ENCODE data around the gene SEMA4D.

The SEMA4D gene

GRCh38 chr9:89488936-89489335, 9.0 kb downstream of the SEMA4D start:
- no peaks in the 10 kb centered on the region for H3K36me3 ChIP-seq (replicated peaks)
- in situ Hi-C loops (cut with HindIII; ENCODE audit: low pct_ligation_motif_present, low sequenced_read_pairs) = no loop called here
- DNase-seq = no peak
- H3K27me3 ChIP-seq (replicated peaks) = no peaks in the 10 kb centered on the region
- H3K4me3 ChIP-seq (ENCODE audit: low read depth, low read length) = no peak overlapping the region
- TF ChIP-seq CTCF (IDR thresholded peaks at IDR 0.05; ENCODE audit: low read depth, low read length, missing control alignments) = no peak
- no peak overlapping the region for H3K27ac ChIP-seq

- Histone ChIP-seq H3K27me3 (replicated peaks) (no peaks in the 10 kb centered on the region), H3K4me3 (ENCODE audit: low read depth, low read length) (no peak overlapping the region), H3K36me3 (replicated peaks) (no peaks in the 10 kb centered on the region), H3K27ac (no peak overlapping the region)
- TF ChIP-seq CTCF (IDR thresholded peaks at IDR 0.05; ENCODE audit: low read depth, low read length, missing control alignments) = no peak
- in situ Hi-C loops (cut with HindIII; ENCODE audit: low pct_ligation_motif_present, low sequenced_read_pairs) = no loop called here
- no peak for DNase-seq
Observed at GRCh38 chr9:89488131-89488530, 9.8 kb downstream of the SEMA4D start.

DNA sequence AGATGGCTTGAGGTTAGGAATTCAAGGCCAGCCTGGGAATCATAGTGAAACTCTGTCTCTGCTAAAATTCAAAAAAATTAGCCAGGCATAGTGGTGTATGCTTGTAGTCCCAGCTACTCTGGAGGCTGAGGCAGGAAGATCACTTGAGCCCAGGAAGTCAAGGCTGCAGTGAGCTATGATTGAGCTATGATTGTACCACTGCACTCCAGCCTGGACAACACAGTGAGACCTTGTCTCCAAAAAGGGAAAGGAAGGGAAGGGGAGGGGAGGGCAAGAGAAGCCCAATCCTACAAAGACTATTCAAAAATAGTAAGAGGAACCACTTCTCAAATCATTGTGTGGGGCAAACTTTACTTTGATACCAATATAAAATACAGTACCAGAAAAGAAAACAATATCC, 11.2 kb downstream of the SEMA4D start:
- TF ChIP-seq CTCF (IDR thresholded peaks at IDR 0.05; ENCODE audit: low read depth, low read length, missing control alignments) = no peak
- in situ Hi-C loops (cut with HindIII; ENCODE audit: low pct_ligation_motif_present, low sequenced_read_pairs) = no loop called here
- no peak for DNase-seq
- no peaks in the 10 kb centered on the region for H3K36me3 ChIP-seq (replicated peaks)
- no peaks in the 10 kb centered on the region for H3K27me3 ChIP-seq (replicated peaks)
- no peak overlapping the region for H3K27ac ChIP-seq
- no peak overlapping the region for H3K4me3 ChIP-seq (ENCODE audit: low read depth, low read length)

DNA sequence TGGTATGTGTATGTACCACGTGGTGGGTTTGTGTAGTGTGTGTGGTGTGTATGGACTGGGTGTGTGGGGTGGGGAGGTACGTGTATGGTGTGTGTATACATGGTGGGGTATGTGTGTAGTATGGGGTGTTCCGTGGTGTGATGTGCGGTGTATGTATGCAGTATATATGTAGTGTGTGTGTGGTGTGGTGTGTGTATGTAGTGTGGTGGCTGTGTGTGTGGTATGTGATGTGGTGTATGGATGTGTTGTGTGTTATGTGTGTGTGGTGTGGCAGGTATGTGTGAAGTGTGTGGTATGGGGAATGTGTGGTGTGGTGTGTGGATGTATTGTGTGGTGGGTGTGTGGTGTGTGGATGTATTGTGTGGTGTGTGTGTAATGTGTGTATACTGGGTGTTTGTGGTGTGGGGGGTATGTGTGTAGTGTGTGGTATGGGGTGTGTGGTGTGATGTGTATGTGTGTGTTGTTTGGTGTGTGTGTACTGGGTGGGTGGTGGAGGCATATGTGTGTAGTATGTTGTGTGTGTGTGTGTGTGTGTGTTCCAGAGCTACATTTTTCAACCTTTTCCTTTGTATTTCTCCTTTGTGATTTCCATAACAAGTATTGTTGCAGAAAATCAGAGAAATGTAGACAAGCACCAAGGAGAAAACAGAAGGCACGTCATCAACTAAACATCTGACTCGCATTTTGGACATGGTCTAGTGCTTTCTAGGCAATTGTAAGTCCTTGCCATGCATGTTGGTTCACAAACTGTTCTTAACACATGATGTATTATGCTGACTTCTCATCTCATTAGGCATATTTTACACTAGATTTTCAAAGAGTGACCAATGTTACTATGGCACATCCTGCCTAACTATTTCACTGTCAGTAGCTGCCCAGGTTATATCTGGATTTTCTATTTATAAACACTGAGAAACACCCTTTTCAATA, 13.2 kb downstream of the SEMA4D start:
- Histone ChIP-seq H3K27ac (no peak overlapping the region), H3K4me3 (ENCODE audit: low read depth, low read length) (no peak overlapping the region), H3K27me3 (replicated peaks) (no peaks in the 10 kb centered on the region), H3K36me3 (replicated peaks) (no peaks in the 10 kb centered on the region)
- DNase-seq = no peak
- in situ Hi-C loops (cut with HindIII; ENCODE audit: low pct_ligation_motif_present, low sequenced_read_pairs) = no loop called here
- no peak for TF ChIP-seq CTCF (IDR thresholded peaks at IDR 0.05; ENCODE audit: low read depth, low read length, missing control alignments)

DNA sequence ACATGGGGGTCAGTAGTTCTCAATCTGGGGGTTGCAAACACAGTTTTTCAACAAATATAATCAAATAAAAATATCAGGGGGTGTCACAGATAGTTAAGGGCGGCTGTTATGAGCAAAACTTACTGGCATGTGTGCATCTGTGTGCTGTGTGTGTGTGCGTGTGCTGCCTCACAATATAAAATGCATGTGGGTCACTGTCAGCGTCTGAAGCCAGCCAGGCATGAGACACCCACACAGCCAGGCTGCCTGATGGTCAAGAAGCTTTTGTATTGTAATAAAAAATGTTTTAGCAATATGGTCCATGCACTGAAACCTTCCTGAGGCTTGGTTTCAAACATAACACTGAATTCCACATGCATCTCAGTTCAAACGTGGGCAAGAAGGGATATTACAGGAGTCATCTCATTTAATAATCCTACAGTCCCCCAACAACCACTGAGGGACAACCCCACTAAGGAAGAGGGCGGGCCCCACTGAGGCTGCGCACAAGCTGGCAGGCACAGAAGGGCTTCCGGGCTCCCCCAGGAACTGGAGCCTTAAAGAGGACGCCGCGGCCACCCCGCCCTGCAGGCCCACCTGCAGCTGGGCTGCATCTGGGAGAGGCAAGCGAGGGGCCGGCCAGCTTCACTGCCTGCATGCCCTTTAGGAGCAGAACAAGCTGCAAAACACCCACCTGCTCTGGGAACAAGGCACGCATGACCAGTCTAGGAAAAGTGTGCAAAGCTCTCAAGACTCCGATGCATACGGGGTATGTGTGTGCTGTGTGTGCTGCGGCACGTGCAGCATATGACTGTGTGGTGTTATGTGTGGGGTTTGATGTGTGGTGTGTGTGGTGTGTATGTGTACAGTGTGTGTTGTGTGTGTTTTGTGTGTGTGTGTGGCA, 14.1 kb downstream of the SEMA4D start:
- no peak for TF ChIP-seq CTCF (IDR thresholded peaks at IDR 0.05; ENCODE audit: low read depth, low read length, missing control alignments)
- DNase-seq = no peak
- Histone ChIP-seq H3K27me3 (replicated peaks) (no peaks in the 10 kb centered on the region), H3K36me3 (replicated peaks) (no peaks in the 10 kb centered on the region), H3K27ac (no peak overlapping the region), H3K4me3 (ENCODE audit: low read depth, low read length) (no peak overlapping the region)
- in situ Hi-C loops (cut with HindIII; ENCODE audit: low pct_ligation_motif_present, low sequenced_read_pairs) = no loop called here

Data from brain microvascular endothelial cell (primary cell).